Activated CD4-positive, alpha-beta T cell treated with anti-CD3 and anti-CD28 coated beads, Interleukin-2, amount 10 ng/mL, durations not matched to agents 7 days and 5 days (primary cell): ENCODE results near the gene NXPE2. TPM values are rescaled to one million over a fixed set of nuclear protein-coding genes. Genes with fewer than 3 reads are reported as not detected.

ENCODE experiments used
- CTCF ChIA-PET: fragments of 350-600 bp; sonication (Branson Sonifier 250); formaldehyde crosslinking; loops from one replicate; lab custom pipeline; 2021; ENCODE audit warnings: antibody characterized with exemption; lab: Charles Lee
- POLR2A ChIA-PET: fragments of 350-600 bp; sonication (Branson Sonifier 250); formaldehyde crosslinking; loops from one replicate; lab custom pipeline; 2021; ENCODE audit warnings: antibody characterized with exemption; lab: Charles Lee
- DNase-seq: peaks from one replicate; pipeline ENCODE4 v3.0.0-alpha.2; 2020
- H3K27ac Mint-ChIP-seq: one replicate; pipeline ENCODE4 v1.8.0; 2021; ENCODE audit warnings: mild to moderate bottlenecking, moderate library complexity, mixed read lengths
- H3K27me3 Mint-ChIP-seq: one replicate; pipeline ENCODE4 v1.8.0; 2021; ENCODE audit warnings: mixed read lengths
- H3K36me3 Mint-ChIP-seq: one replicate; pipeline ENCODE4 v1.8.0; 2021; ENCODE audit warnings: low read depth, mixed read lengths
- H3K4me1 Mint-ChIP-seq: one replicate; pipeline ENCODE4 v1.8.0; 2021; ENCODE audit warnings: mixed read lengths
- H3K4me3 Mint-ChIP-seq: one replicate; pipeline ENCODE4 v1.8.0; 2021; ENCODE audit warnings: mild to moderate bottlenecking, moderate library complexity, mixed read lengths
- H3K9me3 Mint-ChIP-seq: one replicate; pipeline ENCODE4 v1.8.0; 2021; ENCODE audit warnings: mixed read lengths
- total RNA-seq, 2 experiments: library from RNA; stranded (reverse); gene quantifications; one replicate each; pipeline ENCODE4 v1.2.3, GENCODE V29; 2021

The NXPE2 gene
- total RNA-seq, 2 experiments from 2014 or later: not detected

DNA sequence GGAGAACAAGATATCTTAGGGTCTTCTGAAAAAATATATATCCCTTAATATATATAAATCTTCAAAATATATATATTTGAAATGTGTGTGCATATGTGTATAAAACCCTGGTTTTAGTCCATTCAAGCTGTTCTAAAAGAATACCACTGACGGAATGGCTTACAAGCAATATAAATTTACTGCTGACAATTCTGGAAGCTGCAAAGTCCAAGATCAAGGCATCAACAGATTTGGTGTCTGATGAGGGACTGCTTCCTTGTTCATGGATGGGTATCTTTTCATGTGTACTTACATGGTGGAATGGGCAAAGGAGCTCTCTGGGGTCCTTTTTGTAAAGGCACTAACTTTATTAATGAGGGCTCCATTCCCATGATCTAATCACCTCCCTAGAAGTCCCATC lies 6.8 kb downstream of the NXPE2 start:
- H3K4me3 Mint-ChIP-seq: no peak overlapping the region
- no peak for DNase-seq
- H3K4me1 Mint-ChIP-seq: no peaks in the 10 kb centered on the region
- H3K27ac Mint-ChIP-seq: no peak overlapping the region
- H3K36me3 Mint-ChIP-seq: no peaks in the 10 kb centered on the region
- ChIA-PET POLR2A (no interaction called here), CTCF (no interaction called here)
- H3K27me3 Mint-ChIP-seq: peaks cover 1% of the 10 kb centered on the region
- peaks cover 6% of the 10 kb centered on the region for H3K9me3 Mint-ChIP-seq

- CTCF ChIA-PET: no interaction called here
- H3K9me3 Mint-ChIP-seq: peaks cover under 1% of the 10 kb centered on the region
- POLR2A ChIA-PET: no interaction called here
- no peak overlapping the region for H3K27ac Mint-ChIP-seq
- H3K4me3 Mint-ChIP-seq: no peak overlapping the region
- no peaks in the 10 kb centered on the region for H3K36me3 Mint-ChIP-seq
- H3K4me1 Mint-ChIP-seq: no peaks in the 10 kb centered on the region
- H3K27me3 Mint-ChIP-seq: peaks cover 2% of the 10 kb centered on the region
- no peak for DNase-seq
Observed at GRCh38 chr11:114705280-114706024, 27.1 kb downstream of the NXPE2 start.

DNA sequence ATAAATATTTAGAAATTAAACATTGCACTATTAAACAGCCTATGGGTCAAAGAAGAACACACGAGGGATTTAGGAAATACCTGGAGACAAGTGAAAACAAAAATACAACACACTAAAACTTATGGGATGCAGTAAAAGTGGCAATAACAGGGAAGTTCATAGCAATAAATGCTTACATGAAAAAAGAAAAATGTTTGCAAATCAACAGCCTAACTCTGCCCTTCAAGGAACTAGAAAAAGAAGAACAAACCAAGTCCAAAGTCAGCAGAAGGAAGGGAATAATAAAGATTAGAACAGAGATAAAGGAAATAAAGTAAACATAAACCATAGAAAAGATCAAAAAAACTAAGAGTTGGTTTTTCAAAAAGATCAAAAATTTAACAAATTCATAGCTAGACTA lies 31.6 kb downstream of the NXPE2 start:
- ChIA-PET CTCF (no interaction called here), POLR2A (no interaction called here)
- peaks cover 2% of the 10 kb centered on the region for H3K9me3 Mint-ChIP-seq
- no peak for DNase-seq
- H3K4me3 Mint-ChIP-seq: no peak overlapping the region
- peaks cover 4% of the 10 kb centered on the region for H3K27me3 Mint-ChIP-seq
- no peaks in the 10 kb centered on the region for H3K36me3 Mint-ChIP-seq
- no peaks in the 10 kb centered on the region for H3K4me1 Mint-ChIP-seq
- H3K27ac Mint-ChIP-seq: no peak overlapping the region

DNA sequence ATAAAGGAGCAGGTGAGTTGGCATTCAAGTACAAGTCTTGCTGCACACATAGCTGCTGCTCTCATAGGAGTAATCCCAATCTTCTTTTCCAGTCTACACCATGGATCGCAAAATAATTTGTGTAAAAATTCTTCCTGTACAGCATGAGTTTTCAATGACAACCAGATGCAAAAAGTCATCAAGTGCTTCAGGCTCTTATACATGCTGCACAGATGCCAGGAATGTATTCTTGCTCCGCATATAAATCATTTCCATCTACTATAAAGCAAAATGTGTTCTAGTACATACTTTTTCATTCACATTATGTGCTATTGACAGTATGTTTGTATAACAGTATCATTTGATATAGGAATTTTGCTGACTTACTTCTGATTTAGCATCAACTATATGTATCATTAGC lies 35.4 kb downstream of the NXPE2 start:
- H3K27ac Mint-ChIP-seq: no peak overlapping the region
- H3K4me1 Mint-ChIP-seq: no peaks in the 10 kb centered on the region
- peaks cover 2% of the 10 kb centered on the region for H3K9me3 Mint-ChIP-seq
- ChIA-PET POLR2A (no interaction called here), CTCF (no interaction called here)
- H3K4me3 Mint-ChIP-seq: no peak overlapping the region
- H3K27me3 Mint-ChIP-seq: peaks cover 2% of the 10 kb centered on the region
- DNase-seq: no peak
- no peaks in the 10 kb centered on the region for H3K36me3 Mint-ChIP-seq

DNA sequence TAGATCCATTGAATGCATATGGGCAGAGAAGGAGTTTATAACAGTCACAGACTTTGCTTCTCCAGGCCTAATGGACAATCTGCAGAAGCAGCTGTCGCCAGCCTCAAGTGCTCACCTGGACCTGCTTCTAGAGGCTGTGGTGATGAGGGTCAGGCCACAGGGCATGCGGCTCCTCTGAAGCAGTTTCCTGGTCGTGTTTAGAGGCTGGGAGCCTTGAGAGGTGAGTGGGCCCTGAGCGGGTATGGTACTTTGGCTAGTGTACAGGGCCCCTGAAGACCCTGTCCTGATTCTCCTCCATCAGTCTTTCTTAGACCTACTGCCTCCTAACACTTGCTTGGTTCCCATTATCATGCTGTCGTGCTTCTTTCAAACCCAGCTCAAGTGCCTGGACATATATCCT lies 41.2 kb downstream of the NXPE2 start:
- POLR2A ChIA-PET: no interaction called here
- CTCF ChIA-PET: no interaction called here
- DNase-seq: no peak
- Mint-ChIP-seq H3K4me3 (no peak overlapping the region), H3K27ac (no peak overlapping the region), H3K4me1 (no peaks in the 10 kb centered on the region), H3K36me3 (no peaks in the 10 kb centered on the region), H3K9me3 (no peaks in the 10 kb centered on the region), H3K27me3 (peaks cover 8% of the 10 kb centered on the region)

DNA sequence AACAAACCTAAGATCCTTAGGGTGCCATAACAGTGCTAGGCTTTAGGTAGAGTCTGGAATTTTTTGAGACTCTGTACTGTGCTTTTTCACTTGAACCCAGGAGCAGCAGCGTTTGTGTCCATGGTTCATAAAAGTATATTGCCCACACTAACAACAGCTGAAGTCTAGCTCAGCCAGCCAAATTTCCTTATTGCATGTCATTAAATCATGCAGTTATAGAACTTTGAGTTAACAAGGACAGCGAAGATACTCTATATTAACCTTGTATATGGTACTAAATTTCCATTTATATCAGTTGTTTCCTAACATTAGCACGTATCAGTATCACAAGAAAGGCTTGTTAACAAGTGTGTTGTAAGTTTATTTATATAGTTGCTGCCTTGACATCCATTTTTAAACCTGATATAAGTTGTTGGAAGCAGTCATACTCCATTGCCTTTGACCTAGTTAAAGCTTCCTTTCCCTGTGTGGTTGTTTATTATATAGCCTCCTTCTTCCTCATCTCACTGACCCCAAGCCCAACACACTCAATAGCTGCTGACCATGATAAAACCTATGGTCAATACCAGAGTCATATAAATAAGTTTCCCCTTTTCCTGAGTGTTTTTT lies 46.7 kb downstream of the NXPE2 start:
- H3K27ac Mint-ChIP-seq: no peak overlapping the region
- no peak overlapping the region for H3K4me3 Mint-ChIP-seq
- H3K36me3 Mint-ChIP-seq: no peaks in the 10 kb centered on the region
- CTCF ChIA-PET: no interaction called here
- peaks cover 8% of the 10 kb centered on the region for H3K27me3 Mint-ChIP-seq
- POLR2A ChIA-PET: no interaction called here
- no peak for DNase-seq
- no peaks in the 10 kb centered on the region for H3K4me1 Mint-ChIP-seq
- no peaks in the 10 kb centered on the region for H3K9me3 Mint-ChIP-seq

GRCh38 chr11:114725623-114726022 lies 47.3 kb downstream of the NXPE2 start:
- Mint-ChIP-seq H3K27me3 (peaks cover 8% of the 10 kb centered on the region), H3K27ac (no peak overlapping the region), H3K9me3 (no peaks in the 10 kb centered on the region), H3K4me1 (no peaks in the 10 kb centered on the region), H3K4me3 (no peak overlapping the region), H3K36me3 (no peaks in the 10 kb centered on the region)
- DNase-seq: no peak
- ChIA-PET CTCF (no interaction called here), POLR2A (no interaction called here)

GRCh38 chr11:114736806-114737205 lies 58.5 kb downstream of the NXPE2 start:
- Mint-ChIP-seq H3K4me1 (no peaks in the 10 kb centered on the region), H3K36me3 (no peaks in the 10 kb centered on the region), H3K4me3 (no peak overlapping the region), H3K27ac (no peak overlapping the region), H3K27me3 (peaks cover 5% of the 10 kb centered on the region), H3K9me3 (no peaks in the 10 kb centered on the region)
- DNase-seq: no peak
- ChIA-PET POLR2A (no interaction called here), CTCF (no interaction called here)

DNA sequence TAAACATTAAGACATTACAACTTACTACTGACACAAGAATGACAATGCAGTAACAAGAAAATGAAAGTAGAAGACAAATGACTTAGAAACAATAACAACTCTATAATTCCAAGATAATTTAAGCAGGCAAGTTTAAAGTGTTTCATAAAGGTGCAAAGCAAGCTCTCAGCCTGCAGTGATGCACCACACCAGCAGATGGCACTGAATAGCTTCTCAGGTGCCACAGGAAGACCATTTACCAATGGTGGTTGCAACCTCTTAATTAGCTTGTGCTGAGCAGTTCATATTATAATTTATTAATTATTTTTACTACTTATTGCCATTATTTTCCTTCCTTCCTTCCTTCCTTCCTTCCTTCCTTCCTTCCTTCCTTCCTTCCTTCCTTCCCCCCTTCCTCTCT lies 60.6 kb downstream of the NXPE2 start:
- peaks cover 2% of the 10 kb centered on the region for H3K27me3 Mint-ChIP-seq
- no peaks in the 10 kb centered on the region for H3K36me3 Mint-ChIP-seq
- ChIA-PET POLR2A (no interaction called here), CTCF (no interaction called here)
- no peak overlapping the region for H3K4me3 Mint-ChIP-seq
- peak; percentile 47 for DNase-seq
- H3K27ac Mint-ChIP-seq: no peak overlapping the region
- no peaks in the 10 kb centered on the region for H3K9me3 Mint-ChIP-seq
- no peaks in the 10 kb centered on the region for H3K4me1 Mint-ChIP-seq

GRCh38 chr11:114745150-114745671 lies 66.9 kb downstream of the NXPE2 start:
- H3K4me3 Mint-ChIP-seq: no peak overlapping the region
- POLR2A ChIA-PET: no interaction called here
- no peak for DNase-seq
- H3K4me1 Mint-ChIP-seq: no peaks in the 10 kb centered on the region
- H3K36me3 Mint-ChIP-seq: no peaks in the 10 kb centered on the region
- H3K27me3 Mint-ChIP-seq: peaks cover 2% of the 10 kb centered on the region
- no peak overlapping the region for H3K27ac Mint-ChIP-seq
- H3K9me3 Mint-ChIP-seq: no peaks in the 10 kb centered on the region
- CTCF ChIA-PET: no interaction called here

GRCh38 chr11:114746013-114746412 lies 67.7 kb downstream of the NXPE2 start:
- ChIA-PET CTCF (no interaction called here), POLR2A (no interaction called here)
- Mint-ChIP-seq H3K36me3 (no peaks in the 10 kb centered on the region), H3K4me3 (no peak overlapping the region), H3K27me3 (peaks cover 2% of the 10 kb centered on the region), H3K27ac (no peak overlapping the region), H3K9me3 (no peaks in the 10 kb centered on the region), H3K4me1 (no peaks in the 10 kb centered on the region)
- DNase-seq: no peak
